DMS153 (cell line): ENCODE measurements around the gene IL16.
"Not testable (repeated sequence)": the region's sequence is repeated elsewhere in the genome, so short reads cannot be mapped to it uniquely, and the experiment has no call there.

Experiments
- DNase-seq: peaks from one replicate; lab custom pipeline; 2025; lab: John Stamatoyannopoulos, UW

The IL16 gene

DNA sequence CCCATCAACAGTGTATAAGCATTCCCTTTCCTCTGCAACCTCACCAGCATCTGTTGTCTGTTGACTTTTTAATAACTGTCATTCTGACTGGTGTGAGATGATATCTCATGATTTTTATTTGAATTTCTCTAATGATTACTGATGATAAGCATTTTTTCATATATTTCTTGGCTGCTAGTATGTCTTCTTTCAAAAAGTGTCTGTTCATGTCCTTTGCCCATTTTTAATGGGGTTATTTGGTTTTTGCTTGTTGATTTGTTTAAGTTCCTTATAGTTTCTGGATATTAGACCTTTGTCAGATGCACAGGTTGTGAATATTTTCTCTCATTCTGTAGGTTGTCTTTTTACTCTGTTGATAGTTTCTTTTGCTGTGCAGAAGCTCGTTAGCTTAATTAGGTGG is 11.3 kb downstream of the IL16 start:
- DNase-seq, result not testable (repeated sequence)

DNA sequence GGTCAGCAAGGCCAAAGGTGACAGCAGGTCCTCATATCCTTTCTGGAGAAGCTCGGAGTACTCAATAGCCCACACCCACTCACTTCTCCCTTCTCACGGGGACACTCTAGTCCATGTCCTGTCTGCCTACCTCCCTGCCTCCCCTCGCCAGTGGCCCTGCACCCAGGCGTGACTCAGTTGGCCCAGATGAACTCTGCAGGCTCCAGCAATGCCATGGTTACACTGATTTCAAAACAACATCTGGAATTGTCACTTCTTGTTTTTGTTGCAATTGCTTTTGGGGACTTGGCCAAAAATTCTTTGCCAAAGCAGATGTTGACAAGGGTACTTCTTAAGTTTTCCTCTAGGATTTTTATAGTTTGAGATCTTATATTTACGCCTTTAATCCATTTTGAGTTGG is 13.0 kb downstream of the IL16 start:
- DNase-seq, result no peak

DNA sequence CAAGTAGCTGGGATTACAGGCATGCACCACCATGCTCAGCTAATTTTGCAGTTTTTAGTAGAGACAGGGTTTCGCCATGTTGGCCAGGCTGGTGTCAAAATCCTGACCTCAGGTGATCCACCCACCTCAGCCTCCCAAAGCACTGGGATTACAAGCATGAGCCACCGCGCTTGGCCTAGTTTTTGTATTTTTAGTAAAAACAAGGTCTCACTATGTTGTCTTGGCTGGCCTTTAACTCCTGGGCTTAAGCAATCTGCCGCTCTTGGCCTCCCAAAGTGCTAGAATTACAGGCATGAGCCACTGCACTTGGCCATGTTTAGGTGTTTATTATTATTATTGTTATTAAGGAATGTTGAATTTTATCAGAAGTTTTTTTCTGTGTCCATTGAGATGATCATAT is 14.7 kb downstream of the IL16 start:
- no peak for DNase-seq

DNA sequence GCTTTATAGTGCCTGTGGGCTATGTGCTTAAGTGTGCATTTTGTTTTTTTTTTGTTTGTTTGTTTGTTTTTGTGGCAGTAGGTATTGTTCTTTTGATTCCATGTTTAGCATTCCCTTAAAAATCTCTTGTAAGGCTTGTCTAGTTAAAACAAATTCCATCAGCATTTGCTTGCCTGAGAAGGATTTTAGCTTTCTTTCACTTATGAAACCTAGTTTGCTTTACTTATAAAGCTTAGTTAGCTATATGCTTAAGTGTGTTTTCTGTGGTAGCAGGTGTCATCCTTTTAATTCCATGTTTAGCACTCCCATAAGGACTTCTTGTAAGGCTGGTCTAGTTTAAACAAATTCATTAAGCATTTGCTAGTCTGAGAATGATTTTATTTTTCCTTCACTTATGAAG is 17.3 kb downstream of the IL16 start:
- no peak for DNase-seq

DNA sequence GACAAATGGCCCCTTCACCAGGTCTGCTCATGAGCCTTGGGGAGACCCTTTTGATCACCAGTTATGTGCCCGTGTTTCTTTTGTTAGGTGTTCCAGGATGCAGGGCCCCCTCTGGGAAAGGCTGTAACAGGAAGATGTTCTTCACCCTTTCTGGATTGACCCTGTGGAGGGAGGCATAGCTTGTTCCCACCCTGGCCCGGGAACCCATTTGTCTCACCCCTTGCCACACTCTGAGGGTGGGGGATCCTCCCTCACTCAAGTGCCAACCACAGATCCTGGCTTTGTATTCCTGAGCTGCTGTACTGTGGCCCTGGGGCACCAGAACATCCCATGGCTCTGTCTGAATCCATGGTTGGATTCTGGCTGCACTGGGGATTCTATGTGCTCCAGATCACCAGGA is 18.9 kb downstream of the IL16 start:
- DNase-seq, result no peak

DNA sequence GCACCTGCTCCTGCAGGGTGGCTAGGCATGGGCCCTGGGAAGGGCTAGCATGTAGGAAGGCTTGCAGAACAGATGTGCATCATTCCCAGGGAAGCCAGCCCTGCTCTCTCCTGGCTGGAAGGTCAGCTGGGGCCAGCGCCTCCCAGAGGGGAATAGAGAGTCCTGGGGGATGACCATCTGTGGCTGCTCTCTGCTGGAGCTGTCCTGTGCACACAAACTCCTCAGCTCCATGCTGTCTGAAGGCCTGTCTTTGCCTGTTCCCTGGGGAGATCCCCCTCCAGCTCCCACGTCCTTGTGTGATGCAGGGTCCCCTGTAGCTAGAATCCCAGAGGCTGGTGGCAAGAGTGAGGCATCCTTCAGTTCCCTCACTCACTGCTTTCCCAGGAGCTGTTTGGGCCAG is 19.3 kb downstream of the IL16 start:
- no peak for DNase-seq

DNA sequence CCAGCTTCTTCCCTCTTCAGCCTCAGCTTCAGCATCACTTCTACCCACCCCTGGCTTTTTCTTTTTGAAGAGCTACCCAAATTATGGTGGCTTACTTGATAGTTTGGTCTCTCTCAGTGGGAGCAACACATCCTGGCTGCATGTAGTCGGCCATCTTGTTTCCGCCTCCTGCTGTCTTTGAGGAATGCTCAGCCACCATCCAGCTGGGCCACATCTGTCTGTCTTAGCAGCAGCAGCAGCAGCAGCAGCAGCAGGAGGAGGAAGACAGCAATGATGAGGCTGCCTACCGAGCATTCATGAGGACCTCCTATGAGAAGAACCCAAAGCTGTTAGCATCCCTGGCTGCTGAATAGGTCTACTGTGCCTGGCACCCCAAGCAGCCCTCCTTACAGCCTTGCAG is 19.7 kb downstream of the IL16 start:
- no peak for DNase-seq

DNA sequence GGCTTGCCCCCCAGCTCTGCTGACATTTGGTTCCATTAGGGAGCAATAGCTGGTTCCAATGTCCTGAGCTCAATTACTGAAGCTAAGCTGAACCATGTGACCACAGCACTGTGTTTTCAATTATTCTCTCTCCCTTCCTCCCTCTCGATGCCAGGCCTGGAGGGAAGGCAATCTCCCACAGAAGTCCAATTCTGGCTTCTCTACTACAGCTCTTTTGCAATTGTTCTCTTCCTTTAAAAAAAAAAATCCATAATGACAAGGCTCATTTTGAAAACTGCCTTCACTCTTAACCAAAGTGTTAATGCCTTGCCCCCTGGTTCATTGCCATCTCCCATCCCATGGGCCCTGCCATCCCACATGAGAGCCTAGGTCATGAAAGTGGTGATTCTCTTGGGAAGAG is 24.8 kb downstream of the IL16 start:
- no peak for DNase-seq

DNA sequence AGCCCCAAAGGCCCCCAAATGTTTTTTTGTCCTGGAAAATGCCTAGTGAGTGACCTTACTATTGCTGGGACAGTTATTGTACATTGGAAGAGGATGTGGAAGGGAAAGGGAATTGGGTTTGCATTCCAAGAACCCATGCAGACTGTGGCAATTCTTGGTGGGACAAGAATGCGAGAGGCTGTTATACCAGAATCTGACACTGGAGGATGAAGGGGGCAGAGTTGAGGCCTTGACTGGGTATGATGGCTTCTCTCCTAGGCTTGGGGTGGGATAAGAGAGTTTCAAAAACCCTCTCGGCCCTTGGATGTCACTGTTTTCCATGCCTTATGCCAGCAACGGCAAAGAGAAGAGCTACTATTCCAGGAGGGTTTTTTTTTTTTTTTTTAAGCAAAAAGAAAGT is 25.3 kb downstream of the IL16 start:
- DNase-seq, result no peak

DNA sequence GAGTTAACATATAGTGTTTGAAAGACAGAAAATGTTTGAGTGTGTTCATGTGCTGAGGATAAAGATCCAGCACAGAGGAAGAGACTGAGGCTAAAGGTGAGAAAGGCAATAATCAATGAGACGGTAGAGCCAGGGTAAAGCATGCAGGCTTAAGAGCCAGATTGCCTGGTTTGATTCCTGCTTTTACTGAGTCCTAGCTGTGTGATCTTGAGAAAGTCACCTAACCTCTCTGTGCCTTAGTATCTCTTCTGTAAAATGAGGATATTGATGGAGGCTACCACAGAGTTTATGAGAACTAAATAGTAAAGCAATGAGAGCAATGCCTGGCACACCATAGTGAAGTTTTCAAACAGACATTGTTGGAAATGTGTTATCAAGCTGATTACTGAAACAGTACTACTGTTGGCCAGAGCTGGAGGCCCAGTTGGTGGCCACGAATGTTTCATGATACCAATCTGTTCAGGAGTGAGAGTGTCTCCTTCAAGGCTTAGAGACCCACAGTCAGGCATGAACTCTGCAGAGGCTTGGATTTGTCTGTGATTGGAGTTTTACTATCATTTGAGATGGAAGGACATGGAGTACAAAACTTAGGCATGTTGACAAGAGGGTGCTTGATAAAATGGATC is 26.8 kb downstream of the IL16 start:
- DNase-seq, result no peak

DNA sequence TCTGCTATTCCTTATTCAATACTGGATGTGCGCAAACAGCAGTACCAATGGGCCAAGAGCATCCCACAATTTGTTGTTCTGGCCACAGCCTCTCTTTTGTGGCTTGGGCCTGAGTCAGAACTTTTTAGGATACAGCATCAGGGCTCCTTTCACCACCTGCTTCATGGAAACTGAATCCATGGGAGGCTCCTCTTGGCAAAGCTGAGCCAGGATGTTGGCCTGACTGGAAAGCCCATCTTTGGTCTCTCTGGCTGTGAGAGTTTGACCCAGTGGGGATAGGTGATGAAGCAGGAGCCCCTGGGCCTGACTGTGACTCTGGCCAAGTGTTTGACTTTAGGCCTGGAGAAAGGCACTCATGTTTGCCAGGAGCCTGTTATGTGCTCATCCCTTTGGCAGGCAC is 27.6 kb downstream of the IL16 start:
- no peak for DNase-seq

DNA sequence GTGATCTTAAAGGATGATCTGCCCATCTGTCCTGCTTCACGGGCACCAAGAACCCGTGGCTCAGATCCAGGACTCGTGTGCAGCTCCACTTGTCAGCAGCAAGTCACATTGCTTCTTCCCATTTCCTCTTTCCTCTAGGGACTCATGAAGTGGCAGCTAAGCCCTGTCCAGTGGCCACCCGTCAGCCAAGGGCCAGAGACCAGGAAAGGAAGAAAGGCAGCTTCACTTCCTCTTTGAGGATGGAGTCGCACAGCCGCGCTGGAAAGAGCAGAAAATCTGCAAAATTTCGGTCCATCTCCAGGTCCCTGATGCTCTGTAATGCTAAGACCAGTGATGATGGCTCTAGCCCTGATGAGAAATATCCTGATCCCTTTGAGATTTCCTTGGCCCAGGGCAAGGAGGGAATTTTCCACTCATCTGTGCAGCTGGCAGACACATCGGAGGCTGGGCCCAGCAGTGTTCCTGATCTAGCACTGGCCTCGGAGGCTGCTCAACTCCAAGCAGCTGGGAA is 28.5 kb downstream of the IL16 start:
- no peak for DNase-seq

DNA sequence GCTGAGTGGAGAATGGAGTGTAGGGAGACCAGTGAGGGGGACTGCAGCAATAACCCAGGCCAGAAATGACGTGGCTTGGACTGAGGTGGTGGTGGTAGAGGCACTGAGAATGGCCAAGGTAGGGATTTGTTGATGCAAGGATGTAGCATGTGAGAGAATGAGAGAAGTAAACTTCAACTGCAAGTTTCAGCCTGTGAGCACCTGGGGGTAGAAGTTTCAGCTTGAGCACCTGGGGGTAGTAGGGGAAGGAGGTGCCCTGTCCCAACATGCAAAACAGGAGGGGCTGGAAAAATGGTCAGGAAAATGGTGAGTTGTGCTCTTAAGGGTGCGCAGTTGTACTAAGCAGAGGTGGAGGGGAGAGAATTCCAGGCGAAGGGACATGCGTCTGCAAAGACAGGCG is 31.0 kb downstream of the IL16 start:
- DNase-seq, result no peak

DNA sequence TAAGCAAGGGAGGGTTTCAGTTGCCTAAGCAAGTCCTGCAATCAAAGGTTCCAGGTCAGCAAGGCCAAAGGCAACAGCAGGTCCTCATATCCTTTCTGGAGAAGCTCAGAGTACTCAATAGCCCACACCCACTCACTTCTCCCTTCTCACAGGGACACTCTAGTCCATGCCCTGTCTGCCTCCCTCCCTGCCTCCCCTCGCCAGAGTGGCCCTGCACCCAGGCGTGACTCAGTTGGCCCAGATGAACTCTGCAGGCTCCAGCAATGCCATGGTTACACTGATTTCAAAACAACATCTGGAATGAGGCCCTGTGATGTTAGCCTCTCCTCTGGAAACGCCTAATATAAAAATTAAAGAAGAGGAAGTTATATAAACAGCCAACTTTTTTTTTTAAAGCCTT is 32.9 kb downstream of the IL16 start:
- DNase-seq, result no peak

DNA sequence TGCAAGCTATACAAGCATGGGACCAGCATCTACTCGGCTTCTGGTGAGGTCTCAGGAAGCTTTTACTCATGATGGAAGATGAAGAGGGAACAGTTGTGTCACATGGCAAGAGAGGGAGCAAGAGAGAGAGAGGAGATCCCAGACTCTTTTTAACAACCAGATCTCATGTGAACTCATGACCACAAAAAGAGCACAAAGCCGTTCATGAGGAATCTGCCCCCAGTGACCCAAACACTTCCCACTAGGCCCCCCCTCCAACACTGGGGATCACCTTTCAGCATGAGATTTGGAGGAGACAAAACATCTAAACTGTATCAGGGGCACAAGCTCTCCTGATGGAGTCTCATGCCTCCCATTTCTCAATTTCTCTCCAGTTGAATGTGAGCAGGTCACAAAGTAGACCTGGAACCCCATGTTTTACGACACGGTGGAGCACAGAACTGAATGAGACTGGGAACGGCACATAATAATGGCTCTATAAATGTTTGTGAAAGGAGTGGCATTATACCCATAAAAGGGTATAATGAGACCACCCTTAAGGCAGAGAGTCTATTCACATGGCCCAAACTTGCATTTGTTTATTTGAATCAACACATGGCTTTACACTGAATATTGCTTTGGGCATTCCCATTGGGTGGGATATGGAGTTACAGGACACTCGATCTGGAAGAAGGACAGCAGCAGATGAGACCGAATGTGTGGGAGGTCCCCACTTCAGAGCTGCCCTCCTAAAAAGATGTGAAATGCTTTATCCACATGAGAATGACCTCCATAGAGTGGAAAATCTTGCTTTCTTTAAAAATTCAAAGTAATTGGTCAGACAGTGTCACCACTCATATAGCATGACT is 38.8 kb downstream of the IL16 start:
- no peak for DNase-seq

DNA sequence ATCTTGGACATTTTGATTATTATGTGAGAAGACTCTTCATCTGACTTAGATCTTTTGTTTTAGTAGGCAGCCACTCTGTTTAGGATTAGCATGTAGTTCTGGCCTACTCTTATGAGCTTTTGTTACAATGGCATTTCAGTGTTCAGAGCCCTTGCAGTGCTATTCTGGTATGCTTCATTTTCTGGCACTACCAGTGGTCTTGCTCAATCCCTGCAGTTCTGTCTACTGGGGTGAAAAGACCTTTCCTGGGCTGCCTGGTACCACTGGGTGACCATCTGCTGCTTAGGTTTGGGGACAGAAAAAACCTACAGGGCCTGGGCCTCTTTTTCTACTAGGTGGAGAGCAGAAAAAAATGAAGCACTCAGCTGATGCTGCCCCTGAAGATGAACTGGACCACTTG is 42.5 kb downstream of the IL16 start:
- no peak for DNase-seq

DNA sequence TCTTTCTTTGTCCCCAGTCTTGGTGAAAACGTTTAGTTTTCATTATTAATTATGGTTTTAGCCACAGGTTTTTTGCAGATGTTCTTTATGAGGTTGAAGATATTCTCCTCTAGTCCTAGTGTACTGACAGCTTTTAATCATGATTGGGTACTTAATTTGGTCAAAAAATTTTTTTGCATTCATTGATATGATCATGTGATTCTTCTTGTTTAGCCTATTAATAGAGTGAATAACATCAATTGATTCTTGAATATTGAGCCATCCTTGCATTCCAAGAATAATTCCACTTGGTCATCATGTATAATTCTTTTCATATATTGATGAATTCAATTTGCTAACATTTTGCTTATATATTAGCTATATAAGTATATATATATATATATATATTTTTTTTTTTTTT is 46.1 kb downstream of the IL16 start:
- DNase-seq, result no peak

DNA sequence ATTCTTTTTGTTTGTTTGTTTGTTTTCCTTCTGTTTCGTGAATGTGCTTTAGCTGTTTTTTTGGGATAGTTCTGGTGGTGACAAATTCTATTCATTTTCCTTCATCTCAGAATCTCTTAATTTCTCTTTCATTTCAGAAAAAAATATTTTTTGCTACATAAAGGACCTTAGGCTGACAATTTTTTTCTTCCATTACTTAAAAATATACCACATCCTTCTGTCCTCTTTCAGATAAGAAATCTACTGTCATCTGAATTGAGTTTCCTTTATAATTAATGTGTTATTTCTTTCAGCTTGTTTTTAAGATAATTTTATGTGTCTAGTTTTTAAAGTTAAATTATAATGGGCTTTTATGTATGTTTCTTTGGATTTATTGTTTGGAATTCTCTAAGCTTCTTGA is 47.6 kb downstream of the IL16 start:
- DNase-seq, result no peak

DNA sequence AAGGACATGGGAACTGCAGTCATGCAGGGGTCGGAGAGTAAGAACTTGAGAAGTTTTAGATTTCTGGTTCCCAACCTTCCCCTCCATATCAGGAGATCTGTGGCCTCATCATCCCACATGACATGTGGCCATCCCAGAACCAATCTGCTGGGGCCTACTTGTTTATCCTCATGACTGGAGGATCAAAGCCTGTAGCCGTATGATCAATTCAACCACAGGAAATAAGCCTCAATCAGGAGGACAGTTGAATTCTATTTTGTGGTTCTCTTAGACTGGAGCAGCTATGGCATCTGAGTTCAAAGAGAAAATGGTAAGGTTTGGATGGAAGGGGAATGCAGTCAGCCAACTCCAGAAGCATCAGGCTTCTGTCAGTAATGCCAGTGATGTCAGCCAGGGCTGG is 57.2 kb downstream of the IL16 start:
- no peak for DNase-seq

DNA sequence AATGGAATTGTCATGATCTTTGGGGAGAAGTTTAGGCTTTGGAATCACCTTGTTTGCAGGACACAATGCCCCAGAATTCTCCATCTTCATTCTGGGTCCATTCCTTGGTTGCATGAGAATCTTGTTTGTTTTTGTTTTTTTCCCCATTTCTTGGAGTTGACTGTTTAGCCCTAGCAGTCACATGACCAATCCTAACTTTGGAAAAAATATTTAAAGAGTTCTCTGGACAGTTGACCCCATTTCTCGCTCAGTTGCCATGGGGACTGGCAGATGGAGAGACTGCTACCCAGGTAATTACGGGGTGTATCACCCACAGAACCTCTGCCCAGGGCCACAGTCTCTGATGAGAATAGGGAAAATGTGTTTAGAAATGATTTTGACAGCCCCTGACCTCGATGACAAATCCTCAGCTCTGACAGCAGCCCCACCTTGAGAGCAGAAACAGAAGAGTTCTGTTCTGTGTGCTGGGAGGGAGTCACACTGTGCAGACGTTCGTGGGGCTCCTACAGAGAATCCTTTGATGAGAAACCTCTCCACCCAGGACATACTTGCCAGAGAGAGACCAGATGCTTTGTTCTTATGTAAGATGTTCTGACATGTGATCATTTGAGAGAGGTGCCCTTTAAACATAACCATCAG is 57.7 kb downstream of the IL16 start:
- no peak for DNase-seq

DNA sequence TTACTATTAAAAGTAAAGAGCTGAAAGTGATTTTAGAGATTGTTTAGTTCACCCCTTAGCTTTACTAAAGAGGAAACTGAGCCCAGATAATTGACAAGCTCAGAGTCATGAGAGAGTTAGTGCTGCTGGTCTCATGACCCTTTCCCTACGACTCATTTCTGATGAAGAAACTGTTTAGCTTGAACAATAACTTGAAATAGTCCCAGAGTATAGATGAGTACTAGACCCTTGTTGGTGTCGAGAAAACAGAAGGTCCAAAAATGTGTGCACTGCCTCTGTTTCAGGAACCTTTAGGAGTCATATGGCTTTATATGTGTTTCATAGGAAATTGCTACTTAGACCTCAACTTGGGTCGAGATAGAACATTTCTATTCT is 58.2 kb downstream of the IL16 start:
- no peak for DNase-seq

DNA sequence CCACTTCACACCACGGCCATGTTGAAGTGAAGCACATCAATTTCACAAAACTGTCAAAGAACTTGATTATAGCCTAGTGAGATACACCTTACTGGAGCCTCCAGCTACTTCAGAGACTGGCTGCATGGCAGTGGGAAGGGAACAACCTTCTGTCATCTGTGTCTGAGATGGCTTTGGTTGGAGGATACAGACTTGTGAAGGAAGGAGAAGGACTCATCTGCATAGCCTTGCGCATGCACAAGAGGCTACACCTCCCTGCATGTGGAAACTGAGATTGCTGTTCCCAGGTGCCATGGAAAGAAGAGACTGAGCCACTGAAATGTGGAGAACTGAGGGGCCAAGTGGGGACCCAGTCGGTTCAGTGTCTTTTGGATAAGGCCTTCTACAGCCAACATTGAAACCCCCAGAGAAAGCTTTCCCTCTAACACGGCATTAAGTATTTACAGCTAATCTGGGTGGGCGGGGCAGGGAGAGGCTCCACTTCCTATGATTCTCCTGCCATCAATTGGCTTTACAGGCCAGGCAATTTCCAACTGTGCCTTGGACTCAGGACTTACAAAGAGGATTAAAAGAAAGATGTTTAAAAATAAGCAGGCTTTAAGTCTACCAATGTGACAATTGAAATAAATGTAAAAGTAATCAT is 58.8 kb downstream of the IL16 start:
- DNase-seq, result no peak

DNA sequence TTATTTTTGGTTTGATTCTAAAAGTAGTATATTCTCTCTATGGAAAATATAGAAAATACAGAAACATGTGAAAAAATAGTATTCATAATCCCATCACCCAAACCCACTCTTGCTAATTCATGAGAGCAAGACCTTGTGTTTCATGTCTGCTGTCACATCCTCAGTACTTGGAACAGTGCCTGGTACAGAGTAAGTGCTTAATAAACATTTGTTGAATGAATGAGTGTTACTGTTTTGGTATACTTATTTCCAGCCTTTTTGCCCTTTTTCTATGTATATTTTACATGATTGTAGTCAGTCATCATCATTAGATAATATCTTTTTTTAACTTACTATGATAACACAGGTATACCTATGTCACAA is 59.3 kb downstream of the IL16 start:
- no peak for DNase-seq
